Caco-2 (cell line): ENCODE results near the gene STRIP1. TPM values are rescaled to one million over a fixed set of nuclear protein-coding genes. Genes with fewer than 3 reads are reported as not detected.

Source experiments
- BruUV-seq: library from RNA; stranded (reverse); fragments of 400-500 nt; replicated peaks from 2 replicates; lab custom pipeline; 2021; lab: Mats Ljungman, UMichigan
- CTCF ChIA-PET: fragments of 300-600 bp; sonication (Branson Sonifier 250); formaldehyde crosslinking; loops from one replicate; lab custom pipeline; 2022; ENCODE audit warnings: antibody characterized with exemption; lab: Charles Lee
- POLR2A ChIA-PET: fragments of 300-600 bp; sonication (Branson Sonifier 250); formaldehyde crosslinking; loops from one replicate; lab custom pipeline; 2022; ENCODE audit warnings: antibody characterized with exemption; lab: Charles Lee
- DNase-seq, 2 experiments: peaks; one replicate each; pipeline versions ENCODE4 v3.0.0 to v3.0.0-alpha.2; 2020 to 2022
- H3K27me3 ChIP-seq: replicated peaks from 2 replicates; pipeline ENCODE4 v1.6.0; 2011; ENCODE audit warnings: low read length; ENCODE audit not compliant: control insufficient read depth, insufficient read depth
- H3K36me3 ChIP-seq: 2 replicates; pipeline ENCODE4 v1.5.1; 2011; ENCODE audit warnings: low read length; ENCODE audit not compliant: control insufficient read depth, insufficient read depth
- H3K4me1 ChIP-seq: fragments of 250-450 bp; sonication (Bioruptor Pico); 2 replicates; pipeline ENCODE4 v1.5.1; 2020; ENCODE audit warnings: mild to moderate bottlenecking
- H3K4me3 ChIP-seq: 2 replicates; pipeline ENCODE4 v1.5.1; 2011; ENCODE audit warnings: low read depth, mild to moderate bottlenecking, control low read depth, low read length
- H3K9me3 ChIP-seq: fragments of 250-450 bp; sonication (Bioruptor Pico); 2 replicates; pipeline ENCODE4 v1.5.1; 2020; ENCODE audit warnings: mild to moderate bottlenecking, moderate library complexity
- H3K27ac Mint-ChIP-seq: one replicate; pipeline ENCODE4 v1.8.0; 2022; ENCODE audit warnings: mixed read lengths; ENCODE audit not compliant: unreplicated experiment
- H3K27me3 Mint-ChIP-seq: one replicate; pipeline ENCODE4 v1.8.0; 2022; ENCODE audit warnings: mixed read lengths; ENCODE audit not compliant: insufficient read depth, unreplicated experiment
- H3K36me3 Mint-ChIP-seq: one replicate; pipeline ENCODE4 v1.8.0; 2022; ENCODE audit warnings: mild to moderate bottlenecking, mixed read lengths; ENCODE audit not compliant: insufficient read depth, unreplicated experiment
- H3K4me1 Mint-ChIP-seq: one replicate; pipeline ENCODE4 v1.8.0; 2022; ENCODE audit warnings: low read depth, mixed read lengths; ENCODE audit not compliant: unreplicated experiment
- H3K4me3 Mint-ChIP-seq: one replicate; pipeline ENCODE4 v1.8.0; 2022; ENCODE audit warnings: mild to moderate bottlenecking, moderate library complexity, mixed read lengths; ENCODE audit not compliant: unreplicated experiment
- H3K9me3 Mint-ChIP-seq: one replicate; pipeline ENCODE4 v1.8.0; 2022; ENCODE audit warnings: mixed read lengths; ENCODE audit not compliant: unreplicated experiment
- CTCF ChIP-seq, 2 experiments: fragments of 200-600 bp in 1 of 2; IDR thresholded peaks; 1 replicate in 1 of 2; 2 replicates in 1 of 2; pipeline versions ENCODE4 v1.5.1 to v1.8.0; 2011 to 2022; ENCODE audit warnings: antibody characterized with exemption in 1 of 2, control low read depth in 1 of 2, inconsistent platforms in 1 of 2, low read depth in 1 of 2, low read length in 1 of 2, mild to moderate bottlenecking in 1 of 2, moderate library complexity in 1 of 2; ENCODE audit not compliant: insufficient read depth in 1 of 2, severe bottlenecking in 1 of 2, unreplicated experiment in 1 of 2
- intact Hi-C: fragments of 100-400 bp; cut with micrococcal nuclease; formaldehyde crosslinking; loops from one replicate; pipeline ENCODE4 v1.10.0; 2022; ENCODE audit not compliant: unreplicated experiment
- total RNA-seq: library from RNA; stranded (reverse); gene quantifications from 2 replicates; pipeline ENCODE4 v1.2.3, GENCODE V29; 2022

The STRIP1 gene
- total RNA-seq, 1 experiment from 2014 or later, result 36.1 TPM

- DNase-seq, result no peak
- CTCF ChIA-PET, result no interaction called here
- H3K27me3 Mint-ChIP-seq, result no peaks in the 10 kb centered on the region
- Histone ChIP-seq H3K4me1 (no peaks in the 10 kb centered on the region), H3K36me3 (no peaks in the 10 kb centered on the region), H3K4me3 (no peak overlapping the region), H3K9me3 (no peaks in the 10 kb centered on the region), H3K27me3 (no peaks in the 10 kb centered on the region)
- H3K36me3 Mint-ChIP-seq, result peaks cover 1% of the 10 kb centered on the region
- no peak for TF ChIP-seq CTCF (IDR thresholded peaks at IDR 0.05; ENCODE audit: insufficient read depth in 1 of 2, low read depth in 1 of 2, low read length in 1 of 2, severe bottlenecking in 1 of 2, unreplicated experiment in 1 of 2)
- BruUV-seq, result no TSS peak
- intact Hi-C loops, result no loop called here
- H3K9me3 Mint-ChIP-seq, result no peaks in the 10 kb centered on the region
- H3K27ac Mint-ChIP-seq, result no peak overlapping the region
- POLR2A ChIA-PET, result no interaction called here
- no peaks in the 10 kb centered on the region for H3K4me1 Mint-ChIP-seq
- no peak overlapping the region for H3K4me3 Mint-ChIP-seq
Measured at GRCh38 chr1:110065841-110066240, 31.4 kb downstream of the STRIP1 start.

GRCh38 chr1:110067479-110067892 is 33.1 kb downstream of the STRIP1 start:
- POLR2A ChIA-PET, result no interaction called here
- Mint-ChIP-seq H3K27me3 (no peaks in the 10 kb centered on the region), H3K27ac (no peak overlapping the region)

GRCh38 chr1:110067893-110068645 is 33.6 kb downstream of the STRIP1 start:
- POLR2A ChIA-PET, result no interaction called here
- no peaks in the 10 kb centered on the region for H3K27me3 Mint-ChIP-seq
- H3K4me1 Mint-ChIP-seq, result no peaks in the 10 kb centered on the region
- no peaks in the 10 kb centered on the region for H3K9me3 ChIP-seq
- no peaks in the 10 kb centered on the region for H3K9me3 Mint-ChIP-seq
- no peak for DNase-seq
- no peak overlapping the region for H3K27ac Mint-ChIP-seq
- no peak overlapping the region for H3K4me3 ChIP-seq
- H3K4me3 Mint-ChIP-seq, result no peak overlapping the region
- H3K27me3 ChIP-seq, result no peaks in the 10 kb centered on the region
- no peaks in the 10 kb centered on the region for H3K36me3 Mint-ChIP-seq
- intact Hi-C loops, result no loop called here
- no peaks in the 10 kb centered on the region for H3K4me1 ChIP-seq
- BruUV-seq, result no TSS peak
- TF ChIP-seq CTCF (IDR thresholded peaks at IDR 0.05; ENCODE audit: insufficient read depth in 1 of 2, low read depth in 1 of 2, low read length in 1 of 2, severe bottlenecking in 1 of 2, unreplicated experiment in 1 of 2), result no peak
- CTCF ChIA-PET, result interaction anchor here (0.6 kb wide), 1 partner anchor 129 kb away, joined by 3 read pairs; no protein-coding TSS in a partner anchor
- H3K36me3 ChIP-seq, result no peaks in the 10 kb centered on the region

More at GRCh38 chr1:110067479-110067892, 33.1 kb downstream of the STRIP1 start:
- BruUV-seq, result no TSS peak
- Histone ChIP-seq H3K36me3 (no peaks in the 10 kb centered on the region), H3K9me3 (no peaks in the 10 kb centered on the region), H3K27me3 (no peaks in the 10 kb centered on the region), H3K4me3 (no peak overlapping the region), H3K4me1 (no peaks in the 10 kb centered on the region)
- Mint-ChIP-seq H3K36me3 (no peaks in the 10 kb centered on the region), H3K4me1 (no peaks in the 10 kb centered on the region), H3K4me3 (no peak overlapping the region), H3K9me3 (no peaks in the 10 kb centered on the region)
- DNase-seq, result no peak
- no peak for TF ChIP-seq CTCF (IDR thresholded peaks at IDR 0.05; ENCODE audit: insufficient read depth in 1 of 2, low read depth in 1 of 2, low read length in 1 of 2, severe bottlenecking in 1 of 2, unreplicated experiment in 1 of 2)
- intact Hi-C loops, result no loop called here
- CTCF ChIA-PET, result interaction anchor here (0.6 kb wide), 1 partner anchor 129 kb away, joined by 3 read pairs; no protein-coding TSS in a partner anchor
